HG03565 (cell line): ENCODE measurements around the gene OR11H7.
"Not testable (repeated sequence)": the region's sequence is repeated elsewhere in the genome, so short reads cannot be mapped to it uniquely, and the experiment has no call there.

Experiments
- ATAC-seq: cut with Tn5 transposase; IDR thresholded peaks from one replicate; pipeline ENCODE4 v1.9.1; 2021; ENCODE audit warnings: mild to moderate bottlenecking, moderate library complexity; ENCODE audit not compliant: unreplicated experiment

OR11H7 gene

DNA sequence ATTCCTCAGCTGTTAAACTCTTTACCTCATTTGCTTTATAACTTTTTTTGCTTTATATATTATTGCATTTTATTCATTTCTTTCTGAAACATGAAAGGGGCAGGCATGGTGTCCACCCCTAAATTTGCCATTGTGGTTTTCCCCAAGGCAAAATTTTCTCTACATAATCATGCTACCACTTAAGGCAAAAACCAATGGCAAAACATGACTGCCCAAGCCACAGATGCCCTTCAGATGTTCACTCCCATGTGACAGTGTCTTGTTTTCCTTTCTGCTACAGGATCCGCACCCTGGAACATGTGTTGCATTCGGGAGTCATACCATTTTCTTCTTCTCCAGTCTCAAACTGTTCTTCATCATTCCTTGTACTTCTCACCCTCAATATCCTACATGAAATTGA is 48.6 kb downstream of the OR11H7 start:
- ATAC-seq, result no peak

DNA sequence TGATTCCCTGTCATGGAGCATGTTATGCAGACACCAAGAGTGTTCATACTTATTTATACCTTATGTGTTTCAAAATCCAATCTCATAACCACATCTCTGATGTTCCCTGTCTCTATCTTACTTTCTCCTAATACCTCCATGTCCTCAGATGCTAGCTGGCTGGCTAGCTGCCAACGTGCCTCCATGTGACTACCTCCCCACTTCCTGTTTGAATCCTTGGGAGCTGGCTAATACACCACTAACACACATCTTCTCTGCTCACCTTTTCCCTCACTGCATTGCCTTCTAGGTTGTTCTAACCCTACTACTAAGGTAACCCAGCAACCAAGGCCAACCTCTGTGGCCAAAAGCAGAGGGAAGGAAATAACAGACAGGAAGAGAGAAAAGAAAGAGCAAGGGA is 49.6 kb downstream of the OR11H7 start:
- no peak for ATAC-seq

DNA sequence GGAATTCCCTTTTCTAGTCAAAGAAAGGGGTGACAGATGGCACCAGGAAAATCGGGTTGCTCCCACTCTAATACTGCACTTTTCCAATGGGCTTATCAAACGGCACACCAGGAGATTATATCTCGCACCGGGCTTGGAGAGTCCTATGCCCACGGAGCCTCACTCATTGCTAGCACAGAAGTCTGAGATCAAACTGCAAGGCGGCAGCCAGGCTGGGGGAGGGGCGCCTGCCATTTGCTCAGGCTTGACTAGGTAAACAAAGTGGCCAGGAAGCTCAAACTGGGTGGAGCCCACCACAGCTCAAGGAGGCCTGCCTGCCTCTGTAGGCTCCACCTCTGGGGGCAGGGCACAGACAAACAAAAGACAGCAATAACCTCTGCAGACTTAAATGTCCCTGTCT is 51.5 kb downstream of the OR11H7 start:
- not testable (repeated sequence) for ATAC-seq
